Left ventricle myocardium superior (tissue), 1 donor: Measurements from ENCODE around the gene DCTPP1. TPM values are rescaled to one million over a fixed set of nuclear protein-coding genes. Genes with fewer than 3 reads are reported as not detected.
"Not testable (repeated sequence)": the region's sequence is repeated elsewhere in the genome, so short reads cannot be mapped to it uniquely, and the experiment has no call there.

Experiments
- ATAC-seq: fragments of 200-7000 bp; cut with Tn5 transposase; one replicate; pipeline ENCODE4 v1.9.1; 2020; ENCODE audit warnings: mild to moderate bottlenecking, moderate library complexity
- DNase-seq: peaks from one replicate; pipeline ENCODE4 v3.0.0-alpha.2; 2020
- intact Hi-C: fragments of 100-400 bp; cut with micrococcal nuclease; formaldehyde crosslinking; loops from one replicate; pipeline ENCODE4 v1.11.0; 2022
- total RNA-seq: library from RNA; stranded (reverse); fragmentation: NEBNext Ultra II Directional; extraction: Animal tissue kit (Norgen Biotek cat#: 25700); gene quantifications from one replicate; pipeline ENCODE4 v1.2.1, GENCODE V29; 2021
- donor health status: DM: no; HTN: yes; CAD: no; lungs with severe emphysema.

DCTPP1 gene
- total RNA-seq, 1 donor from 2014 or later, result 37.5 TPM

DNA sequence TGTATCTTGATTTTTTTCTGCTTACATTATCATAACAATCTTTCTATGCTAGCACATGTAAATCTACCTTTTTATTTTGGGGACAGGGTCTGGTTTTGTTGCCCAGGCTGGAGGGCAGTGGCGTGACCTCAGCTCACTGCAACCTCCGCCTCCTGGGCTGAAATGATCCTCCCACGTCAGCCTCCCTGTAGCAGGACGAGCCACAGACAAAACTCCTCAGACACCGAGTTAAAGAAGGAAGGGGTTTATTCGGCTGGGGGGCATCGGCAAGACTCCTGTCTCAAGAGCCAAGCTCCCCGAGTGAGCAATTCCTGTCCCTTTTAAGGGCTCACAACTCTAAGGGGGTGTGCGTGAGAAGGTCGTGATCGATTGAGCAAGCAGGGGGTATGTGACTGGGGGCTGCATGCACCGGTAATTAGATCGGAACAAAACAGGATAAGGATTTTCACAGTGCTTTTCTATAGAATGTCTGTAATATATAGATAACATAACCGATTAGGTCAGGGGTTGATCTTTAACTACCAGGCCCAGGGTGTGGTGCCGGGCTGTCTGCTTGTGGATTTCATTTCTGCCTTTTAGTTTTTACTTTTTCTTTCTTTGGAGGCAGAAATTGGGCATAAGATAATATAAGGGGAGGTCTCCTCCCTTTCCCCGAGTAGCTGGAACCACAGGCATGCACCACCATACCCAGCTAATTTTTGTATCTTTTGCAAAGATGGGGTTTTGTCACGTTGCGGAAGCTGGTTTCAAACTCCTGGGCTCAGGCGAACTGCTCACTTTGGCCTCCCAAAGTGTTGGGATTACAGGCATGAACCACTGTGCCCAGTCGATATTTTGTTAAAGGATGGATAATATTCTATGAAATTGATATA lies 23.1 kb upstream of the DCTPP1 start:
- DNase-seq, intact Hi-C loops, ATAC-seq: not testable (repeated sequence)

DNA sequence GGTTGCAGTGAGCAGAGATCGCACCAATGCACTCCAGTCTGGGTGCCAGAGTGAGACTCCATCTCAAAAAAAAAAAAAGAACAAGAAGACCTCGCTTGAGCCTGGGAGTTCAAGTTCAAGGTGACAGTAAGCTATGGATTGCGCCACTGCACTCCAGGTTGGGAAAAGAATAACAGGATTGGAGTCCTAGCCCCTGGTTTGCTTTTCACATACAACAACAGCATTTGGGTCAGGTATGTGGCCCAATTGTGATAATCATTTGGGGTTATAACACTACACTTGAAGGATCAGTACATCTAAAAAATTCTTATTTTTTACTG lies 19.2 kb upstream of the DCTPP1 start:
- intact Hi-C loops, result no loop called here
- ATAC-seq (no peak), DNase-seq (no peak)

DNA sequence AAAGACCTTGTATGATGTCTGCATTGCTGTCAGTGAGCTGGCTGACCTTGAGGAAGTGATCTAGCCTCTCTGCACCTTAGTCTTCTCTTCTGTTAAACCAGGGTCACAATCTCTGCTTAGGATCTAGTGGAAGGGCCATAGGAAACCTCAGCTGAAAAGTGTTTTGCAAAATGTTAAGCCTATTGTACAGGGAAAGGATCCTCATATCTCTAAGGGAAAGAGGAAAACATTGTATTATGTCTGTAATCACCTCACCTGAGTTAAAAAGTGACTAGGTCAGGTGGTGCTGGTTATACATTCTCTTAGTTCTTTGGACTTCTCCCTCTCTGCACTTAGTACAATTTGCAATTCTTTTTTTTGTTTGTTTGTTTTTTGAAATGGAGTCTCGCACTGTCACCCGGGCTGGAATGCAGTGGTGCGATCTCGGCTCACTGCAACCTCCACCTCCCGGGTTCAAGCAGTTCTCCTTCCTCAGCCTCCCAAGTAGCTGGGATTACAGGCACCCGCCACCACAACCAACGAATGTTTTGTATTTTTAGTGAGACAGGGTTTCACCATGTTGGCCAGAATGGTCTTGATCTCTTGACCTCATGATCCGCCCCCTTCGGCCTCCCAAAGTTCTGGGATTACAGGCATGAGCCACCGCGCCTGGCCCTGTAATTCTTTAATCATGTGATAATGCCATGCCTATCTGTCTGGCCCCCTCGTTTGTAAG lies 17.8 kb upstream of the DCTPP1 start:
- no peak for ATAC-seq
- no peak for DNase-seq
- intact Hi-C loops, result no loop called here

DNA sequence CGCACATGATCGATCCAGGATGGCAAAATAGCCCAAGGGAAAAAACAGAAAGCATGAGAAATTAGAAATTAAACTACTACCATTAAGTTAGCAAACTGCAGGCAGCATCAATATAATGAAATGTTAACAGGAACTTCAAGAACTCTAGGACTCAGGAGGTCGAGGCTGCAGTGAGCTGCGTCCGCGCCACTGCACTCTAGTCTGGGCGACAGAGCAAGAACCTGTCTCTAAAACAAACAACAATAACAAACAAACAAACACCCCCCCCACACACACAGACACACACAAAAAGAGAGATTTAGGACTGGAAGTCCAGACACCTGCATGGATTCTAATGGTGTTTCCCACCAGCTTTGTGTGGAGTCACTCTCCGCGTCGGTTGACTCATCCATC lies 16.4 kb upstream of the DCTPP1 start:
- DNase-seq (no peak), ATAC-seq (no peak)
- intact Hi-C loops, result no loop called here

DNA sequence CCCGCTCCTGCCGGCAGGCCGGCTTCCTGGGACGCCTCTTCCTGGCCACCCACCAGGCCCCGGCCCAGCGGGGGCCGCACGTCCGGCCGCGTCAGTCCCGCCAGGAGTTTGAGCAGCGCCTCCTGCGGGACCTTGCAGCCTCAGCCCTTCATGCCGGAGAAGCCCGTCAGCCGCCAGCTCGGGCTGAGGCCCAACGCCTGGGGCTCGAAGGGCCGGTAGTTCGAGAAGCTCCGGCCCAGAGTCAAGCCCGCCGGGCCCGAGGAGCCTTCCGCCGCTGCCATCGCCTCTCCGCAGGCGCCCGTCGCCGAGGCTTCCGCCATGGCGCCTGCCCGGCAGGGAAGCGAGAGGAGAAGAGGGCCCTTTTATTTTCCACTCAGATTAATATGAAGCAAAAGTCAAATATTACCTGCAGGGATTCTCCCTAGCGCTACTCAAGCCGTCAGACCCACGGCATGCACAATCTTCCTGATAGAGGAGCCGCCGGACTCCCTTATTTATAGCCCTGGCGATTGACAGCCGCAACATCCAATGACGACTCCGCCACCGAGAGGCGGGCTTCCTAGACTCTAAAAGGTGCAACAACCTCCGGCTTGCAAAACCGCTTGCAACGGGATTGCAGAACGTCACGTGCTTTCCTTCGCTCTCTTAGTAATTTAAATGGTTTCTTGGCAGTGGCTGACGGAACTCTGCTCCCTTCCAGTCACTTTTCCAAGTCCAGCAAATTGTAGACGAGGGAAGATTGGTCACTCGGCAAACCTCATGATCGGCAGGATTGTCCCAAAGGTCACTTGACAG lies 15.8 kb upstream of the DCTPP1 start, which contains the start of gene SEPHS2:
Gene SEPHS2, minus strand, starts transcription at position 467 of the 795 bp plus-strand sequence. Its CDS starts 147 bp downstream, at position 320.
- intact Hi-C loops, result no loop called here
- ATAC-seq (peak; percentile 99), DNase-seq (peak; percentile 99)

DNA sequence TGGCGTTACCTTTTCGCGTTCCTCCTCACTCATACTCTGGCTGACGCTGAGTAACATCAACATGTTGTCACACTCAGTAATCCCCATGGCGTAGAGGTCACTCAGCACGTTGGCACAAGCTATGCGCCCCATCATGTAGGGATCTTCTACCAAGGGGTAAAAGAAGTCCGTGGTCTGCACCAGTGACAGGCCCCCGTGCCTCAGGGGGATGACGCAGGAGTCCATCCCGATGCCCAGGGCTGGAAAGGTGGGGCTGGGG lies 15.2 kb upstream of the DCTPP1 start:
- ATAC-seq, result no peak

DNA sequence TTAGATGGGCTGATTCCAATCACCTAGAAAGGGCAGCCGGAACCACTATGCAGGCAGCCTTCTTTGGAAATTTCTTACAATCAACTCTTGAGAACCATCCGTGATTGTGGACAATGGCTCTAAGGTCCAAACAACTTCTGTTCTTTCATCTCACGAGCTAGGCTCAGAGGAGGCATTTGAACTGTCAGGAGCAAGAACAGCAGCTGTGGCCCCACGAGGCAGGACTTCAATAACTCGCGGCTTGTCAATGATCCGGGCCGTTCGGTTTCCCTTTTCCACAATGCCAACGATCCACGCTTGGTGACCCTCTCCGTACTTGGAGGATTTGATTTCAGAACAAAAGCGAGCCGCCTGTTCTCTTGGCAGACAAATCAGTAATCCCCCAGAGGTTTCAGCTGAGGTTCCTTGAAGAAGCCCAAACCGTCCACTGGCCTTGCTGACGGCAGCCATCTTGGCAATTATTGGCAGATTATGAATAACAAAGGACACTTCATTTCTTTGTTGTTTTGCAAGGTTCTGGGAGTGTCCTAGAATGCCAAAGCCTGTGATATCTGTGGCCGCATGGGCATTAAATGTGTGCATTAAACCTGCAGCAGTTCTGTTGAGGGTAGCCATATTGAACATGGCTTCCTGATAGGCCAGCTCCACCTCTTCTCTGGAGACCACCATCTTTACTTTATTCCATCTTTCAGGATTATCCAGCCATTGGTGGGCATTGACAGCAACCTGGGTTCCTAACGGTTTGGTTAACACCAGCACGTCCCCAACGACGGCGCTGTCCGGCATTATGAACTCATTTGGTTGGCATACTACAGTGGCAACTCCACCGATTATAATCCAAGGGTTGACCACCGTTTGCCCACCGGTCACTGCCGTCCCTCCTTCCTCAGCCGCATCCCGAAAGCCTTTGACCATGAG lies 14.7 kb upstream of the DCTPP1 start:
- ATAC-seq (no peak), DNase-seq (no peak)
- intact Hi-C loops, result no loop called here

More for the DNA sequence above, 15.2 kb upstream of the DCTPP1 start:
- intact Hi-C loops, result no loop called here
- DNase-seq, result no peak

DNA sequence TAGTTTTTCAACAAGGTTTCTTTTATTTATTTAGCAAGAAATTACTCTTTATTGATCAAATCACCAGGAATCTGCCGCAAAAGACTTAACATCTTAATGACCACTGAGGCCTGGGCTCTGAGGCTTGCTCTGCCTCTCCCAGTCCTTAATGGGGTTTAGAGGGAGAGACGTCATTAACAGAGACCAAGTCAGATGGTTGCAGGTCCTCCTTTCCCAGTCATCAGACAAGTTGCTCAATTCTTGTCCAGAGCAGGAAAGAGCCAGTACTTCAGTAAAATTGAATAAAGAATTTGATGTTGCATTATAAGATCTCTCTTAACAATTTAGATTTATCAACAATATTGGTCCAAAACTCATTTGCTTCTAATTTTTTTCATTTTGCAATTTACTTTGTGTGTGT lies 13.8 kb upstream of the DCTPP1 start:
- intact Hi-C loops, result no loop called here
- DNase-seq (no peak), ATAC-seq (no peak)

DNA sequence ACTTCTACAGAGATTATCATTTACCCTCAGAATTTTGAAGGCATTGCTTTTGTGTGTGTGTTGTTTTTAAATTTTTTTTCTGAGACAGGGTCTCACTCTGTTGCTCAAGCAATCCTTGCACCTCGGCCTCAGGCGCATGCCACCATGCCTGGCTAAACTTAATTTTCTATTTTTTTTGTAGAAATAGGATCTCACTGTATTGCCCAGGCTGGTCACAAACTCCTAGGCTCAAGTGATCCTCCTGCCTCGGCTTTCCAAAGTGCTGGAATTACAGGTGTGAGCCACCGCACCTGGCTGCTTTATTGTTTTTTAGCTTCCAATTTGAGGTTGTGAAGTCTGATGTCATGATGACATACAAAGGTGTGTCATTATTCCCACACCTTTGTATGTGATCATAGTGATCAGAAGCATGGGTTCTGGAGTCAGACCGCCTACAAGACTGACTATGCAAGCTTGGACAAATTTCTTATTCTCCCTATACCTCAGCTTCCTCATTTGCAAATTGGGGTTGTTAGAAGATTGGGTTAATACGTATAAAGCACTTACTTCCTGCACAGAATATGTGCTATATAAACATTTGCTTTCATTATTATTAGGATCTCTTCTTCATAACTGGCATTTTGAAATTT lies 10.0 kb upstream of the DCTPP1 start:
- intact Hi-C loops, result no loop called here

DNA sequence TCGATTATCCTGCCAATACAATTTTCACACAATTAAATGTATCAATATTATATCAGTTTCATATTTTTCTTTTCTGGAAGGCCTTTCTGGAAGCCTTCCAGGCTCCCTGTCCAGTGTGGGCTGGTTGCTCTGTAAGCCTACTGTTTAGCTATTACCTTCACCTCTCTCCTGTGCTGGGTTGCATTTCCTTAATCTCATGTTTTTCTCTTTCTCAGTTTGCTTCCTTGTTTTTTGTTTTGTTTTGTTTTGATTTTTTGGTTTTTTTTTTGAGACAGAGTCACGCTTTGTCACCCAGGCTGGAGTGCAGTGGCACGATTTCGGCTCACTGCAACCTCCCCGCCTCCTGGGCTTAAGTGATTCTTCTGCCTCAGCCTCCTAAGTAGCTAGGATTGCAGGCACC lies 9.0 kb upstream of the DCTPP1 start:
- intact Hi-C loops, result no loop called here
- no peak for DNase-seq
- no peak for ATAC-seq

More for the DNA sequence above, 10.0 kb upstream of the DCTPP1 start:
- ATAC-seq, result no peak
- no peak for DNase-seq

DNA sequence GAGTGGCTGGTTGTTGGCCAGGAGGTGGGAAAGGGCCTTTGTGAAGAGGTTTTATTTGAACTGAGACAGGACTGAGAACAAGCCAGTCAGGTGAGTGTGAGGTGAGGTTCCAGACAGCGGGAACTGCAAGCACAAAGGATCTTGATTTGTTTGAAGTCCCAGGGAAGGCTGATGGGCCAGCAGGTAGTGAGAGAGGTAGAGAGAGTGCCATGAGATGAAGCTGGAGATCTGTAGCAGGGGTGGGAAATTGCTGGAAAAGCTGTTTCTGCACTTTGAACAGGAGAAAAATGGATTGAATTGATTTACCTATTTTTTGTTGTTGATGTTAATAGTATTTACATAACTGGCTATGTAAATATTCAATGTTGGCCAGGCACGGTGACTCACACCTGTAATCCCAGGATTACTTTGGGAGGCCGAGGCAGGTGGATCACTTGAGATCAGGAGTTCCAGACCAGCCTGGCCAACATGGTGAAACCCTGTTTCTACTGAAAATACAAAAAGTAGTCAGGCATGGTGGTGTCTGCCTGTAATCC lies 7.7 kb upstream of the DCTPP1 start:
- intact Hi-C loops, result no loop called here
- ATAC-seq (no peak), DNase-seq (no peak)

DNA sequence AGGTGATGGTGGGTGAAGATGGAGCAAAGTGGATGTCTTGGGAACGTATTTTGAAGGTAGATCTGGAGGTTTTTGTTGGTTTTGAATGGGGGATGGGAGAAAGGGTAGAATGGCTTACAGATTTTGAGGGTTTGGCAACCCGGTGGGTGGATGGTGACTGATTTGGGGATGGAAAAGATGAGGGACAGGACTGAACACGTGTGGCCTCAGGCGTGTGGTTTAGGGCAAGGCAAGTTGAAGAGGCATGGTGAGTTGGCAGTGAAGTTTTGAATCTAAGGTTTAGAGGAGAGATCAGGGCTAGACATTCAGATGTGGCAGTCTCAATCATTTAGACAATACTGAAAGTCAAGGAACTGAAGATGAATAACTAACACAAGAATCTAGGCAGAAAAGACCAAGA lies 5.0 kb upstream of the DCTPP1 start:
- ATAC-seq (no peak), DNase-seq (no peak)
- intact Hi-C loops, result no loop called here

DNA sequence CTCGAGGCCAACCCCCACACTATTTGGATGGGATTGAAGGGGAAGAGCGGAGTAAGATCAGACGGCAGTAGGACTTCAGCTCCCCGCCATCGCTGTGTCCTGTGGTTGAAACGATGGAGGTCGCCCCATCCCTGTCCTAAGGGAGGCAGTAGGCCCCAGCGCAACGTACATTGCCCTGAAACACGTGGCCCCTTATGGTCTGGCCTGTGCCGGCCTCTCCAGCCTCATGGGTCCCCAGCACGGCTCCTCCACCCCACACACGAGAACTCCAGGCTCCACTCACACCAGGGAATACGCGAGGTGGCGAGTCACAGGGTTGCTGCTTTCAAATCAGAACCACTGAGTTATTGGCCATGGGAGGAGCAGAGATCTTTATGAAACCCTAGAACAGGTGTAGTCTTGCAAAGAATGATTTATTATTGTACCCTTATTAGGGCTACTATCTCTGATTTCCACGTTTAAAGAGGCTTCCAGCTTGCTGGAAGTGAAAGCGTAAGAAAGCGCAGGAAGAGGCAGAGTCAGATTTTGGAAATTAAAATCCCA lies 669 bp upstream of the DCTPP1 start:
- ATAC-seq (peak; percentile 17), DNase-seq (peak; percentile 35)
- intact Hi-C loops, result no loop called here

DNA sequence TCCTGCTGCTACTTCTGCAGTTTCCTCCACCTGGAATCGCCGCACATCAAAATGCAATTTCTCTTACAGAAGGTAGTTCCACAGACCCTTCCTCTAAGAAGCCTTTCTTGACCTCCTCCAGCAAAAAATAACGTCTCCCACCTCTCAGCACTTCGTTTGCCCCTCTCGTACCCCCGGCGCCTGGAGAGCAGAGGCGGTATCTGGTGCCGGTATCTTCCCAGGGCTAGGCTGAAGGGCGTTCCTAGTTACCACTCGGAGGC lies 482 bp downstream of the DCTPP1 start:
- DNase-seq (no peak), ATAC-seq (no peak)
- intact Hi-C loops, result no loop called here

DNA sequence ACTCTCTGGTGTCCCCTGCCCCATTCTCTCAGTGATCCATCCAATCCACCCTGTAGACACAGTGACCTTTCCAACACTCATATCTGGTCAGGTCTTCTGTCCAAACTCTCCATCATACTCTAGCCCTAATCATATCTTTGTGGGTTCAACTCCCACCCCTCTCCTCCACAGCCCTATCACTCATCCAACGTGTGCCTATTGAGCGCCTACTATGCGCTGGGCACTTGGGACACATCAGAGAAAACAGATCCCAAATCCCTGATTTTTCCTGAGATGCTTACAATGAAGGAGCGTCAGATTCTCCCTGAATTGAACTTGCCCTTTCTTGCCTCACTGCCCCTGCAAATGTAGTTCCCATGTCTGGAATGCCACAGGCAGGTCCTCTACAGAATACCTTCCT lies 1.8 kb downstream of the DCTPP1 start:
- DNase-seq, result no peak
- intact Hi-C loops, result no loop called here
- ATAC-seq, result no peak

DNA sequence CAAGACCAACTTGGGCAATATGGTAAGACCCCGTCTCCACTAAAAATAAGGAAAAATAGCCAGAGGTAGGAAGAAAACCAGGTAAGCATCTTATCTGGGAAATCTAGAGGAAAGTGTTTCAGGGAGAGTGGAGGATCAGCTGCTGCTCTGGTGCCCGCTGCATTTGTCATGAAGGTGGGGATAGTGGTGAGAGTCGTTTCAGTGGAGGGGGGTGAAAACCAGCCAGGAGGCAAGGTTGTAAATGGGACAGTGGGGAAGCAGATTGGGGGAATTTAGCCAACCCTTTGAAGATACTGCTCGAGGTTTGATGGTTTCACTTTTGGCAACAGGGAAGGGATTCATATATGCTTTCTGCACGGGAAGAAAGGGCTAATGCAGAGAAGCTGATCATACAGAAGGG lies 8.8 kb downstream of the DCTPP1 start:
- no peak for ATAC-seq
- intact Hi-C loops, result no loop called here
- no peak for DNase-seq

DNA sequence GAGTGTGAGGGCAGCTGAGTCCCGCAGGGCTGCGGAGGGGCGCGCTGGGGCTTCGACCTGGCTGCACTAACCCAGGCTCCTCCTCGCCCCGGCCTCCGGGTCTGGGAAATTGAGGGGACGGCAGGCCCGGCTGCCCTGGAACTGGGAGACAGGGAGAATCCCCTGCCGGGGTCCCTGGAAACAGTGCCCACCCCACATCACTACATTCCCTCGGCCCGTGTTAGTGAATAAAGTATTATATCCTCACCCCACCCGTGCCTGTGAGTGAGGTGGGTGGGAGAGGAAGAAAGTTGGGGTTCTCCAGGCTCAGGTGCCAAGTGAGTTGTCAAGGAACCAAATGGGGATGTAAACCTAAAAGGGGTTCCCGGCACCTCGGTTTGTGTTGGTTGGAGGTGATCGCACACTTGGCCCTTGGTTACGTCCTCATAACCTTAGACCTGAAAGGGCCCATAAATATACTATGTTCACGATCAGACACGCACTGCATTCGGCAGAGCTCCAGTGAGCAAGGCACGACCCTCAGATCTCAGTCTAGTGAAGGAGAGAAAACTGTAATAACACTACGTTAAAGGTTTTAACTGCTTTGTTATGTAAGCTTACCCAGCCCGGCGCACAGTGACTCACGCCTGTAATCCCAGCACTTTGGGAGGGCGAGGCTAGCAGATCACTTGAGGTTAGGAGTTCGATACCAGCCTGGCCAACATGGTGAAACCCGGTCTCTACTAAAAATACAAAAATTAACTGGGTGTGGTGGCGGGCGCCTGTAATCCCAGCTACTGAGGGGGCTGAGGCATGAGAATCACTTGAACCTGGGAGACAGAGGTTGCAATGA lies 11.3 kb downstream of the DCTPP1 start:
- ATAC-seq (no peak), DNase-seq (no peak)
- intact Hi-C loops, result no loop called here
